Prostate gland (tissue), 2 donors: Measurements from ENCODE around the gene BRD1. TPM values are rescaled to one million over a fixed set of nuclear protein-coding genes. Genes with fewer than 3 reads are reported as not detected.

Experiments
- DNase-seq: peaks from one replicate; pipeline ENCODE4 v3.0.0-alpha.2; 2019; ENCODE audit warnings: low spot score
- H3K27ac ChIP-seq, 2 donors: fragments of 200-600 bp; sonication (generic); 2 replicates each; pipeline ENCODE4 v1.5.1; 2017 to 2019
- H3K27me3 ChIP-seq: fragments of 200-600 bp; sonication (generic); replicated peaks from 2 replicates; pipeline ENCODE4 v1.5.1; 2019; ENCODE audit not compliant: insufficient read depth
- H3K36me3 ChIP-seq, 2 donors: fragments of 200-600 bp; sonication (generic); 1 replicate in 1 of 2; 2 replicates in 1 of 2; pipeline versions ENCODE4 v1.5.1 to v1.8.1; 2017 to 2019
- H3K4me1 ChIP-seq: fragments of 200-600 bp; sonication (generic); replicated peaks from 2 replicates; pipeline ENCODE4 v1.5.1; 2019
- H3K4me3 ChIP-seq, 2 donors: fragments of 200-600 bp; sonication (generic); 2 replicates each; pipeline ENCODE4 v1.5.1; 2017 to 2019
- H3K9me3 ChIP-seq: fragments of 200-600 bp; sonication (generic); 2 replicates; pipeline ENCODE4 v1.5.1; 2017
- POLR2A ChIP-seq: fragments of 450-650 bp; IDR thresholded peaks from one replicate; pipeline ENCODE4 v1.6.1; 2016; ENCODE audit warnings: antibody characterized with exemption, mild to moderate bottlenecking
- POLR2AphosphoS5 ChIP-seq: sonication (generic); formaldehyde crosslinking; IDR thresholded peaks from one replicate; pipeline ENCODE4 v1.6.1; 2017; ENCODE audit warnings: antibody characterized with exemption
- WGBS: methylation state at CpG from one replicate; pipeline ENCODE4 v1.1.5; 2018; 5-methylcytosine and 5-hydroxymethylcytosine counted together
- intact Hi-C: fragments of 100-400 bp; cut with DNase I; formaldehyde crosslinking; loops from one replicate; pipeline ENCODE4 v1.14.2; 2022
- total RNA-seq, 2 donors: library from RNA; depleted of rRNA; stranded (reverse); fragments of >200 nt; gene quantifications; one replicate each; pipeline ENCODE4 v1.1.0, GENCODE V29; 2016
- TF ChIP-seq, protein P1 (sequence below), 4 experiments: fragments of 200-600 bp in 2 of 4; fragments of 450-650 bp in 2 of 4; sonication (generic) in 2 of 4; IDR thresholded peaks; 1 replicate in 3 of 4; 2 replicates in 1 of 4; pipeline ENCODE4 v1.5.1; 2016 to 2019; ENCODE audit warnings: antibody characterized with exemption in 4 of 4, mild to moderate bottlenecking in 2 of 4, moderate library complexity in 2 of 4

The BRD1 gene
- total RNA-seq, 2 donors from 2014 or later: 40.3 to 74.2 TPM

GRCh38 chr22:49811020-49811791, 16.5 kb downstream of the BRD1 start:
- H3K27ac ChIP-seq: no peak overlapping the region
- no peaks in the 10 kb centered on the region for H3K9me3 ChIP-seq
- no peak for DNase-seq
- no peak overlapping the region for H3K4me3 ChIP-seq
- TF ChIP-seq, protein P1, sequence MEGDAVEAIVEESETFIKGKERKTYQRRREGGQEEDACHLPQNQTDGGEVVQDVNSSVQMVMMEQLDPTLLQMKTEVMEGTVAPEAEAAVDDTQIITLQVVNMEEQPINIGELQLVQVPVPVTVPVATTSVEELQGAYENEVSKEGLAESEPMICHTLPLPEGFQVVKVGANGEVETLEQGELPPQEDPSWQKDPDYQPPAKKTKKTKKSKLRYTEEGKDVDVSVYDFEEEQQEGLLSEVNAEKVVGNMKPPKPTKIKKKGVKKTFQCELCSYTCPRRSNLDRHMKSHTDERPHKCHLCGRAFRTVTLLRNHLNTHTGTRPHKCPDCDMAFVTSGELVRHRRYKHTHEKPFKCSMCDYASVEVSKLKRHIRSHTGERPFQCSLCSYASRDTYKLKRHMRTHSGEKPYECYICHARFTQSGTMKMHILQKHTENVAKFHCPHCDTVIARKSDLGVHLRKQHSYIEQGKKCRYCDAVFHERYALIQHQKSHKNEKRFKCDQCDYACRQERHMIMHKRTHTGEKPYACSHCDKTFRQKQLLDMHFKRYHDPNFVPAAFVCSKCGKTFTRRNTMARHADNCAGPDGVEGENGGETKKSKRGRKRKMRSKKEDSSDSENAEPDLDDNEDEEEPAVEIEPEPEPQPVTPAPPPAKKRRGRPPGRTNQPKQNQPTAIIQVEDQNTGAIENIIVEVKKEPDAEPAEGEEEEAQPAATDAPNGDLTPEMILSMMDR (IDR thresholded peaks at IDR 0.05): no peak
- TF ChIP-seq POLR2AphosphoS5: no peak
- no peak for TF ChIP-seq POLR2A
- intact Hi-C loops: no loop called here
- H3K36me3 ChIP-seq: no peaks in the 10 kb centered on the region
- no peaks in the 10 kb centered on the region for H3K4me1 ChIP-seq
- WGBS: 89% methylated on average over 18 of the region's 18 CpGs
- no peaks in the 10 kb centered on the region for H3K27me3 ChIP-seq

DNA sequence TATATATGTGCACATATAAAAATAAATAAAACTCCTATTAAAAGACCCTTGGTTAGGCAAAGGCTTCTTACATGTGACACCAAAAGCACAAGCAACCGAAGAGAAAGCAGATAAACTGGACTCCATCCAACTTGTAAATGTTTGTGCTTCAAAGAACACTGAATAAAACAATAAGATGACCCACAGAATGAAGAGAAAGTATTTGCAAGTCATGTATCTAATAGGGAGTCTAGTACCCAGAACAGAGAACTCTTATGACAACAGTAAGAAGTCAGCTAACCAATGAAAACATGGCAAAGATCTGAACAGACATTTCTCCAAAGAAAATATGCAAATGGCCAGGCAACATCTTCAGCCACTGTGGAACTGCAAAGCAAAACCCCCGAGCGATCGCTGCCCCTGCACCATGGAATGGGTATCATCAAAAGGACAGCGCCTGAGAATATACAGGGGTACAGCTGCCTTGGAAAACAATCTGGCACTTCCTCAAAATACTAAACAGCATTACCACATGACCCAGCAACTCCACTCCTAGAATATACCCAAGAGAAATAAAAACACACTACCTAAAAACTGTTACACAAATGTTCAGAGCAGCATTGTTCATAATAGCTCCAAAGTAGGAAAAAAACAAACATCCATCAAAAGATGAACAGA, 17.2 kb downstream of the BRD1 start:
- WGBS: 73% methylated on average over 5 of the region's 5 CpGs
- H3K4me3 ChIP-seq: no peak overlapping the region
- no peak for DNase-seq
- no peaks in the 10 kb centered on the region for H3K9me3 ChIP-seq
- H3K27ac ChIP-seq: no peak overlapping the region
- no peaks in the 10 kb centered on the region for H3K36me3 ChIP-seq
- no peaks in the 10 kb centered on the region for H3K4me1 ChIP-seq
- H3K27me3 ChIP-seq: no peaks in the 10 kb centered on the region
- TF ChIP-seq, protein P1 (IDR thresholded peaks at IDR 0.05): no peak
- TF ChIP-seq POLR2A (no peak), POLR2AphosphoS5 (no peak)
- intact Hi-C loops: no loop called here

DNA sequence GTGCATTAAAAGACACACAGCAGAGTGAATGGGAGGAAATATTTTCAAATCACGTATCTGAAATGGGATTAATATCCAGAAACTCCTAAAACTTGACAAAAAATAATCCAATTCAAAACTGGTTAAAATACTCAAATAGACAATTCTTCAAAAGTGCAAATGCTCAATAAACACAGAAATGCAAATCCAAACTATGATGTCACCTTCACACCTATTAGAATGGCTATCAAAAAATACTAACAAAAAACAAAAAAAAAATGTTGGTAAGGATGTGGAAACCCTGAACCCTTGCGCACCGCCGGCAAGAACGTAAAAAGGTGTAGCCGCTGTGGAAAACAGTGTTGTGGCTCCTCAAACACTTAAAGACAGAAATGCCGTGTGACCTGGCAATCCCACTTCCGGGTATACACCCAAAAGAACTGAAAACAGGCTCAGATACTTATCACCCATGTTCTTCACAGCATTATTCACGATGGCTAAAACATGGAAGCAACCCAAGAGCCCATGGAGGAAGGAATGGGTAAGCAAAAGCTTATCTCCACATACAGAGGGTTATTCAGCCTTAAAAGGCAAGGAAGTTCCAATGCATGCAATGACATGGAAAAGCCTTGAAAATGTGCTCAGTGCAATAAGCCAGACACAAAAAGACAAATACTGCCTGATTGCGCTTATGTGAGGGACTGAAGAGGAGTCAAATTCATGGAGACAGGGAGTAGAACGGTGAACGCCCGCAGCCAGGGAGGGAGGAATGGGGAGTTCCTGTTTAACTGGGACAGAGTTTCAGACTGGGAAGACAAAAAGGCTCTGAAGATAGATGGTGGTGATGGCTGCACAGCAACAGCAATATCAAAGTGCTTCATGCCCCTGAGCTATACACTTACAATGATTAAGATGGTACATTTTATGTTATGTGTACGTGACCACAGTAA, 19.6 kb downstream of the BRD1 start:
- WGBS: 84% methylated on average over 14 of the region's 14 CpGs

DNA sequence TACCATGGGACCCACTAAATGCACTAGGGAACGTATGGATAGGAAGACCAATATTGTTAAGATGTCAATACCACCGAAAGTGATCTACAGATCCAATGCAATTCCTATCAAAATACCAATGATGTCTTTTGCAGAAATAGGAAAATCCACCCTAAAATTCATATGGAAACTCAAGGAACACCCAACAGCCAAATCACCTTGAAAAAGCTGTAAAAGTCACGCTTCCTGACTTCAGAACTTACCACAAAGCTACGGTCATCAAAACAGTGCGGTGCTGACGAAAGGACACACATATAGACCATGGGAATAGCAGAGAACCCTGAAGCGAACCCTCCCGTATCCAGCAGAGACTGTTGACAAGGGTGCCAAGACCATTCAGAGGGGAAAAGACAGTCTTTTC, 20.5 kb downstream of the BRD1 start:
- H3K4me1 ChIP-seq: no peaks in the 10 kb centered on the region
- 96% methylated on average over 8 of the region's 8 CpGs for WGBS
- no peak overlapping the region for H3K27ac ChIP-seq
- no peaks in the 10 kb centered on the region for H3K27me3 ChIP-seq
- TF ChIP-seq, protein P1 (IDR thresholded peaks at IDR 0.05): no peak
- TF ChIP-seq POLR2AphosphoS5: no peak
- no peak for TF ChIP-seq POLR2A
- H3K9me3 ChIP-seq: no peaks in the 10 kb centered on the region
- intact Hi-C loops: no loop called here
- H3K4me3 ChIP-seq: no peak overlapping the region
- DNase-seq: no peak
- no peaks in the 10 kb centered on the region for H3K36me3 ChIP-seq

More for the DNA sequence above, 19.6 kb downstream of the BRD1 start:
- Histone ChIP-seq H3K36me3 (no peaks in the 10 kb centered on the region), H3K4me3 (no peak overlapping the region), H3K4me1 (no peaks in the 10 kb centered on the region), H3K9me3 (no peaks in the 10 kb centered on the region), H3K27me3 (no peaks in the 10 kb centered on the region), H3K27ac (no peak overlapping the region)
- TF ChIP-seq POLR2AphosphoS5: no peak
- TF ChIP-seq POLR2A: no peak
- TF ChIP-seq, protein P1 (IDR thresholded peaks at IDR 0.05): no peak
- no peak for DNase-seq
- intact Hi-C loops: no loop called here
